SK-MEL-5 (cell line): ENCODE results near the gene ARHGAP32. TPM values are rescaled to one million over a fixed set of nuclear protein-coding genes. Genes with fewer than 3 reads are reported as not detected.

ENCODE experiments used
- DNase-seq: peaks from one replicate; pipeline ENCODE4 v3.0.0-alpha.2; 2016; ENCODE audit warnings: low read depth, low spot score
- in situ Hi-C: cut with HindIII; loops from 2 replicates; pipeline ENCODE4 v1.10.0; 2016; ENCODE audit warnings: low sequenced_read_pairs, high pct_unique_total_duplicates, low pct_unique_long_range_greater_than_20kb
- total RNA-seq: library from RNA; depleted of rRNA; stranded (reverse); fragments of >200 nt; shearing (Covaris generic); gene quantifications from 2 replicates; pipeline ENCODE4 v1.2.3, GENCODE V29; 2014

The ARHGAP32 gene
- total RNA-seq, 1 experiment from 2014 or later = 9.6 TPM

GRCh38 chr11:128949791-128950454, 242.2 kb downstream of the ARHGAP32 start:
- DNase-seq = no peak
- in situ Hi-C loops = no loop called here

- in situ Hi-C loops = no loop called here
- no peak for DNase-seq
Observed at GRCh38 chr11:128948583-128948982, 243.5 kb downstream of the ARHGAP32 start.

GRCh38 chr11:128947773-128948172, 244.4 kb downstream of the ARHGAP32 start:
- in situ Hi-C loops = no loop called here
- no peak for DNase-seq

- in situ Hi-C loops = no loop called here
- no peak for DNase-seq
Observed at GRCh38 chr11:128946648-128947047, 245.5 kb downstream of the ARHGAP32 start.

- in situ Hi-C loops = no loop called here
- no peak for DNase-seq
Observed at GRCh38 chr11:128943428-128943976, 248.6 kb downstream of the ARHGAP32 start.

- no peak for DNase-seq
- in situ Hi-C loops = no loop called here
Observed at GRCh38 chr11:128942817-128943427, 249.2 kb downstream of the ARHGAP32 start, which contains the start of gene TP53AIP1. TP53AIP1 (minus strand) TSS chr11:128942871; CDS start chr11:128937818, 5,053 bp downstream.

- in situ Hi-C loops = no loop called here
- no peak for DNase-seq
Observed at GRCh38 chr11:128942272-128942612, 249.9 kb downstream of the ARHGAP32 start.

- in situ Hi-C loops = no loop called here
- DNase-seq = no peak
Observed at GRCh38 chr11:128941573-128942271, 250.4 kb downstream of the ARHGAP32 start.

- in situ Hi-C loops = no loop called here
- no peak for DNase-seq
Observed at GRCh38 chr11:128941110-128941509, 251.0 kb downstream of the ARHGAP32 start.

- in situ Hi-C loops = no loop called here
- DNase-seq = no peak
Observed at GRCh38 chr11:128940603-128941002, 251.5 kb downstream of the ARHGAP32 start.

GRCh38 chr11:128940156-128940555, 252.0 kb downstream of the ARHGAP32 start:
- in situ Hi-C loops = no loop called here
- DNase-seq = no peak

- in situ Hi-C loops = no loop called here
- DNase-seq = no peak
Observed at GRCh38 chr11:128939591-128939990, 252.5 kb downstream of the ARHGAP32 start.

GRCh38 chr11:128938156-128938885, 253.8 kb downstream of the ARHGAP32 start:
- in situ Hi-C loops = no loop called here
- no peak for DNase-seq

- no peak for DNase-seq
- in situ Hi-C loops = no loop called here
Observed at GRCh38 chr11:128937480-128937879, 254.6 kb downstream of the ARHGAP32 start.

- in situ Hi-C loops = no loop called here
- DNase-seq = no peak
Observed at GRCh38 chr11:128936606-128937251, 255.4 kb downstream of the ARHGAP32 start.

- no peak for DNase-seq
Observed at GRCh38 chr11:128934926-128935325, 257.2 kb downstream of the ARHGAP32 start.

GRCh38 chr11:128934351-128934750, 257.8 kb downstream of the ARHGAP32 start:
- in situ Hi-C loops = no loop called here

More at GRCh38 chr11:128934926-128935325, 257.2 kb downstream of the ARHGAP32 start:
- in situ Hi-C loops = no loop called here

More at GRCh38 chr11:128934351-128934750, 257.8 kb downstream of the ARHGAP32 start:
- no peak for DNase-seq
